PFSK-1 (cell line): Measurements from ENCODE around the gene SV2C.

Experiments used
- FOXP2 ChIP-seq: optimal IDR thresholded peaks from 2 replicates; pipeline ENCODE3; 2011; ENCODE audit warnings: borderline replicate concordance, control low read depth, inconsistent platforms; ENCODE audit not compliant: insufficient read depth; ENCODE audit errors: extremely low read length, extremely low read depth
- POLR2AphosphoS5 ChIP-seq: IDR thresholded peaks from 2 replicates; pipeline ENCODE4 v1.6.1; 2012; ENCODE audit warnings: low read depth, mild to moderate bottlenecking, control low read depth, low read length, moderate library complexity
- REST ChIP-seq, 2 experiments: IDR thresholded peaks; 2 replicates each; pipeline versions ENCODE4 v1.6.1 to v1.8.0; 2011 to 2012; ENCODE audit warnings: low read depth in 2 of 2, low read length in 2 of 2, control low read depth in 1 of 2, inconsistent platforms in 1 of 2, mild to moderate bottlenecking in 1 of 2, moderate library complexity in 1 of 2; ENCODE audit not compliant: insufficient read depth in 1 of 2
- SIN3A ChIP-seq: IDR thresholded peaks from 2 replicates; pipeline ENCODE4 v1.6.1; 2012; ENCODE audit warnings: mild to moderate bottlenecking, low read length, moderate library complexity, borderline replicate concordance; ENCODE audit not compliant: insufficient read depth
- TAF1 ChIP-seq: IDR thresholded peaks from 2 replicates; pipeline ENCODE4 v1.6.1; 2012; ENCODE audit warnings: low read length, control low read depth, borderline replicate concordance; ENCODE audit not compliant: insufficient read depth

Gene SV2C

GRCh38 chr5:76305775-76306174, 222.6 kb downstream of the SV2C start:
- no peak for TF ChIP-seq POLR2AphosphoS5
- no peak for TF ChIP-seq REST (IDR thresholded peaks at IDR 0.05; ENCODE audit: insufficient read depth in 1 of 2, low read depth in 2 of 2, low read length in 2 of 2)

GRCh38 chr5:76310208-76310607, 227.0 kb downstream of the SV2C start:
- TF ChIP-seq POLR2AphosphoS5 (no peak), FOXP2 (no peak)

GRCh38 chr5:76312783-76313182, 229.6 kb downstream of the SV2C start:
- TF ChIP-seq REST (IDR thresholded peaks at IDR 0.05; ENCODE audit: insufficient read depth in 1 of 2, low read depth in 2 of 2, low read length in 2 of 2): no peak
- no peak for TF ChIP-seq POLR2AphosphoS5
- no peak for TF ChIP-seq SIN3A
- no peak for TF ChIP-seq FOXP2
- no peak for TF ChIP-seq TAF1

GRCh38 chr5:76314643-76315042, 231.5 kb downstream of the SV2C start:
- no peak for TF ChIP-seq POLR2AphosphoS5
- TF ChIP-seq REST (IDR thresholded peaks at IDR 0.05; ENCODE audit: insufficient read depth in 1 of 2, low read depth in 2 of 2, low read length in 2 of 2): no peak
- TF ChIP-seq FOXP2: no peak
- no peak for TF ChIP-seq SIN3A
- no peak for TF ChIP-seq TAF1

GRCh38 chr5:76319673-76320072, 236.5 kb downstream of the SV2C start:
- no peak for TF ChIP-seq REST (IDR thresholded peaks at IDR 0.05; ENCODE audit: insufficient read depth in 1 of 2, low read depth in 2 of 2, low read length in 2 of 2)

GRCh38 chr5:76325326-76325725, 242.1 kb downstream of the SV2C start:
- TF ChIP-seq SIN3A (no peak), TAF1 (no peak), FOXP2 (no peak), REST (IDR thresholded peaks at IDR 0.05; ENCODE audit: insufficient read depth in 1 of 2, low read depth in 2 of 2, low read length in 2 of 2) (no peak), POLR2AphosphoS5 (no peak)
